ENCODE data around the gene P4HA3.

DNA sequence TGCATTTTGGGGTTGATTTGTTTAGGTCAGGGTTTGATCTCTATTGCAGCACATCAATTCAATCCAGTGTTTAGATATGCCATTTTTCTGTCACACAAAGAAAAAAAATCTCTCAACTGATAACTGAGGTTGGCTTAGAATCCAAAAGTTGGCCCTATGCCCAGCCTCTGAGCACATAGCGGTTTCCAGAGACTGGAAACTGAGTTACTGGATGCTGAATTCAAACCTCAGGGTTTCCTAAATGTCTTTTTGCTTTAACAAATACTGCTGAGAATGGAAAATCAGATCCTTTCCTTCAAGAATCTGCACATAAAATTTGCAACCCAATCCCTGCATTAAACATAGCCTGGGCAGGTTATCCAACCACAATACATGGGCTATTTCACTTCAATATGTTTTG lies 4.0 kb downstream of the P4HA3 start:
- no peak for TF ChIP-seq POLR2AphosphoS5 (IDR thresholded peaks at IDR 0.05)
- no peak for TF ChIP-seq CTCF (IDR thresholded peaks at IDR 0.05)
- no peak for TF ChIP-seq POLR2A (IDR thresholded peaks at IDR 0.05; ENCODE audit: low read depth)
- TF ChIP-seq EP300 (IDR thresholded peaks at IDR 0.05) = no peak

Measured in esophagus muscularis mucosa (tissue), 4 donors.